AG09319 (cell line): Measurements from ENCODE around the gene TIMM50.

ENCODE experiments used
- DNase-seq: peaks from one replicate; pipeline ENCODE4 v3.0.0-alpha.2; 2010; ENCODE audit warnings: low read depth; ENCODE audit errors: extremely low read depth
- TF ChIP-seq, protein P1 (sequence below): IDR thresholded peaks from 2 replicates; pipeline ENCODE4 v1.5.1; 2011; ENCODE audit warnings: low read depth, mild to moderate bottlenecking, inconsistent platforms, low read length, moderate library complexity

The TIMM50 gene

DNA sequence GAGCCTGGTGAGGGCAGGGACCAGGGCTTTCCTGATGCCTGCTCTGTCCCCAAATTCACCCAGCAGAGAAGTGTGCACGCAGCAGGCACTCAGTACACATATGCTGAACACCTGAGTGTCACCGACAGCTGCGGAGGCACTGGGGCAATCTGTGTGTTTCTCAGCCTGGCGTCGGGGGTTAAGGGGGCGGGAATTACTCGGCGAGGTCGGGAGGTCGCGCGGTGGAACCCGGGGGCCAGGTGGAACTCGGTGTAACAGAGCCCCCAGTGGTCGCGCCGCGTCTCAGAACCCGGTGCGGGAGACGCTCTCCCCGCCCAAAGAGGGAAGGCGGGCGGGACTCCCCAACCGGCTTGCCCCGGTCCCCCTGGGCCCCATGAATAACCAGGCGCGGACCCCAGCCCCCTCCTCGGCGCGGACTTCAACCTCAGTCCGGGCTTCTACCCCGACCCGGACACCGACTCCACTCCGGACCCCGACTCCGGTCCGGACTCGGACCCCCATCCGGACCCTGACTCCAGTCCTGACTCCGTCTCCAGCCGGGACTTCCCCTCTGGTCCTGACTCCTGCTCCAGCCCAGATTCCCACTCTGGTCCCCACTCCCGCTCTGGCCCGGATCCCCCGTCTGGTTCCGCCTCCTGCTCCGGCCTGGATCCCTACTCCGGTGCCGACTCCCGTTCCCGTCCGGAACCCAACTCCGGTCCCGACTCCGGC, 34.4 kb downstream of the TIMM50 start, which contains the start of gene SELENOV:
TSS of gene SELENOV (plus strand) at position 300 of the 711 bp plus-strand sequence. CDS start at position 374, 74 bp downstream.
- DNase-seq, result no peak
- TF ChIP-seq, protein P1, sequence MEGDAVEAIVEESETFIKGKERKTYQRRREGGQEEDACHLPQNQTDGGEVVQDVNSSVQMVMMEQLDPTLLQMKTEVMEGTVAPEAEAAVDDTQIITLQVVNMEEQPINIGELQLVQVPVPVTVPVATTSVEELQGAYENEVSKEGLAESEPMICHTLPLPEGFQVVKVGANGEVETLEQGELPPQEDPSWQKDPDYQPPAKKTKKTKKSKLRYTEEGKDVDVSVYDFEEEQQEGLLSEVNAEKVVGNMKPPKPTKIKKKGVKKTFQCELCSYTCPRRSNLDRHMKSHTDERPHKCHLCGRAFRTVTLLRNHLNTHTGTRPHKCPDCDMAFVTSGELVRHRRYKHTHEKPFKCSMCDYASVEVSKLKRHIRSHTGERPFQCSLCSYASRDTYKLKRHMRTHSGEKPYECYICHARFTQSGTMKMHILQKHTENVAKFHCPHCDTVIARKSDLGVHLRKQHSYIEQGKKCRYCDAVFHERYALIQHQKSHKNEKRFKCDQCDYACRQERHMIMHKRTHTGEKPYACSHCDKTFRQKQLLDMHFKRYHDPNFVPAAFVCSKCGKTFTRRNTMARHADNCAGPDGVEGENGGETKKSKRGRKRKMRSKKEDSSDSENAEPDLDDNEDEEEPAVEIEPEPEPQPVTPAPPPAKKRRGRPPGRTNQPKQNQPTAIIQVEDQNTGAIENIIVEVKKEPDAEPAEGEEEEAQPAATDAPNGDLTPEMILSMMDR, result no peak; the same call in 1 of the 2 replicates

- TF ChIP-seq, protein P1, result no peak
- DNase-seq, result no peak
Measured at GRCh38 chr19:39515551-39516191, 35.0 kb downstream of the TIMM50 start.

DNA sequence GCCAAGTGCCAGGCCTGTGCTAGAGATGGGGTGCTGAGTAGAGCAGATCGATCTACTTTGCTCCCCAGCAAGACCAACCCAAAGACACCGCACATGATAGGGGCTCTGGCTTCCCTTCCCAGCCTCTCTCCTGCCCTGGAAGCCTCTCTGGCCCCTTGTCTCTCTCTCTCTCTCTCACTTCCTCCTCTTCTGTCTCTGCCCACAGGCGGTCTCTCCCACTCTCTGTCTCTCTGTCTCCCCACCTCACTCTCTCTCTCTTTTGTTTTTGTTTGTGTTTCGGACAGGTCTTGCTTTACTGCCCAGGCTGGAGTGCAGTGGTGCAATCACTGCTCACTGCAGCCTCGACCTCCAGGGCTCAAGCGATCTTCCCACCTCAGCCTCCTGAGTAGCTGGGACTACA, 35.6 kb downstream of the TIMM50 start:
- TF ChIP-seq, protein P1, result no peak
- DNase-seq, result no peak

DNA sequence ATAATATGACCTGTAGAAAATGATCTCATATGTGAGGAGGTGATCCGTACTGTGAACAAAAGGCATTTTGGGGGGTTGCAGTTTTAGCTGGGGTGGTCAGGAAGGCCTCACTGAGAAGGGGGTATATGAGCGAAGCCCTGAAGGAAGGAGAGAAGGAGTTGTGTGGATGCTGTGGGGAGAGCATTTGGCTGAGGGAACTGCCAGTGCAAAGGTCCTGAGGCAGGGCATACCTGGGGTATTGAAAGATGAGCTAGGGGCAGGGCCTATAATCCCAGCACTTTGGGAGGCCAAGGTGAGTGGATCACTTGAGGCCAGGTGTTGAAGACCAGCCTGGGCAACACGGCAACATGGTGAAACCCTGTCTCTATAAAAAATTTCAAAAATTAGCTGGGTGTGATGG, 36.8 kb downstream of the TIMM50 start:
- DNase-seq, result no peak
- TF ChIP-seq, protein P1, result no peak

GRCh38 chr19:39518458-39518857, 37.8 kb downstream of the TIMM50 start:
- TF ChIP-seq, protein P1, result no peak
- DNase-seq, result no peak

DNA sequence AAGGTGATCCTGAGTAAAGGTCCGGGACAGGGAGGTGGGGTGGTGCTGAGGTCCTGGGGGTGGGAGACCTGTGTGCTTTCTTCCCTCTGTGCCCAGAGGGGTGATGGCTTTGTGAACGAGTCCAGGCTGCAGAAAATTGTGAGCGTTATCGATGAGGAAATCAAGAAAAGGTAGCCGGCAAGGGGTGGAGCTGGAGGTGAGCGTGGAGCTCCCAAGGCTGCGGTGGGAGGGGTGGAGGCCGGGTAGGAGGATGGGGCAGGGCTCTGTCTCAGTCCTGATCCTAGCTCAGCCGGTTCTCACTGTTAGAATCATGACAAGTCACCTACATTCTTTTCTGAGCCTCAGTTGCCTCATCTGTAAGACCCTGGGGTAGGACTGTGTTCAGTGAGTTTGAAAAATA, 38.3 kb downstream of the TIMM50 start:
- TF ChIP-seq, protein P1, result no peak
- DNase-seq, result no peak
